Peyer's patch (tissue), 4 donors: Measurements from ENCODE around the gene LRRC45.

Experiments used
- CTCF ChIP-seq, 6 experiments: fragments of 450-650 bp in 4 of 6; fragments of 200-600 bp in 2 of 6; sonication (generic) in 1 of 6; IDR thresholded peaks; one replicate each; pipeline ENCODE4 v1.5.1; 2017 to 2019; ENCODE audit warnings: antibody characterized with exemption in 6 of 6, mild to moderate bottlenecking in 3 of 6, moderate library complexity in 1 of 6
- POLR2A ChIP-seq, 2 donors: fragments of 450-650 bp; IDR thresholded peaks; one replicate each; pipeline ENCODE4 v1.5.1; 2017; ENCODE audit warnings: antibody characterized with exemption in 2 of 2, mild to moderate bottlenecking in 2 of 2, moderate library complexity in 2 of 2

DNA sequence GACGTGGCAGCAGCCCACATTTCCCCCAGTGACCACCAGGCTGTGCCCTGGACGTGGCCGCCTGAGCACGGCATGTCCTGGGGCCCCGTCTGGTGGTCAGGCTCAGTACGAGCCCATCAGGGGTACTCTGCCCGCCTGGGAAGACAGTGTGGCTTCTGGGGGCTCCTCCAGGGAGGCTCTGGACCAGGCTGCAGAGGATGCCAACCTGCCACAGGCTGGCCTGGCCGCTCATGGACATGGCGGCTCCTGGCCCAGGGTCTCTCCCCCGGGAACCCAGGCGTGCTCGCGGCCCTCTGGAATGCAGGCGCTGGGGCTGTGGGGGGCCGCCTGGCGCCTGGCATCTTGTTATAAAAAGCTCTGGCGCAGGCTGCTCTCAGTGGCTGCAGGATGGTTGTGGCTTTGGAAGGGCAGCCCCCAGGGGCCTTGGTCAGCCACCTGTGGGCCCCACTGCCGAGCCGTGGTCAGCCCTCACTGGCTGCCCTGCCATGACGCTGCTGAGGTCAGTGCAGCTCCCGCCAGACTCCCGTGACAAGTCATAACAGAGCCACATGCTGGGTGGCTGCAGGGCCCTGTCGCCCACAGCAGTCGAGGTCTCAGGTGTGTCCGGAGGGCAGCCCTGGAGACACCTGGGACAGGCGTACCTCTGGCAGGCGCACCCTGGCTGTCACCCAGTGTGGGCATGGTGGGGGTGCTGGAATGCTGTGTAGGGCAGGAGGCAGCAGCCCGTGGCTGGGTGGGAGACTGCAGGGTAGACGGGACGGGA, 15.4 kb upstream of the LRRC45 start:
- TF ChIP-seq POLR2A (IDR thresholded peaks at IDR 0.05) (no peak), CTCF (IDR thresholded peaks at IDR 0.05) (no peak)
